ENCODE data around the gene TMEM82.

Gene TMEM82

DNA sequence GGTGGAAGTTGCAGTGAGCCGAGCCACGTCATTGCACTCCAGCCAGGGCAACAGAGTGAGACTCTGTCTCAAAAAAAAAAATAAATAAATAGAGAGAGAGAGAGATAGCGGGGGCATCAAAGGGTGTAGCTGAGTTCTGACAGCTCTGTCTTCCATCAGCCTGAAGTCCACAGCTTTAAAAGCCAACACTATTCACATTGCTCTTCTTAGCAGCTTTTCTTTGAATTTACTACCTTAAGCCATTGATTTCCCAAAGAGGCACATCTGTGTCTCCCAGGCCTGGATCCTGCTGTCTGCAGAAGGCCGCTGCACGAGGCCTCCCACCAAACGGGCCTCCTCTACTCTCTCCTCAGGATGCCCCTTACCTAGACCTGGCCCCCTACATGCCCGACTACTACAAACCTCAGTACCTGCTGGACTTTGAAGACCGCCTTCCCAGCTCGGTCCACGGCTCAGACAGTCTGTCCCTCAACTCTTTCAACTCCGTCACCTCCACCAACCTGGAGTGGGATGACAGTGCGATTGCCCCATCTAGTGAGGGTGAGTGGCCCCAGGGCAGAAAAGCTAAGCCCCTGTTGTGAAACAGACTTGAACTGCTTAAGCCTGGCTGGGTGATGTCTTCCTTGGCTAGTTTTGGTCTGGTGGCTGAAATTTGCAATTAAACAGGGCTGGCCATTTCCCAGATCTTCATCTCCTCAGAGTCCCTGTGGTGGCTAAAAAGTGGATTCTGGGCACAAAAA, 22.7 kb upstream of the TMEM82 start:
- Histone ChIP-seq H3K9me3 (ENCODE audit: control insufficient read depth in 2 of 2, low read length in 2 of 2) (no peaks in the 10 kb centered on the region), H3K36me3 (ENCODE audit: control insufficient read depth in 2 of 2, insufficient read depth in 2 of 2, low read length in 2 of 2) (peaks cover 45 to 49% of the 10 kb centered on the region in 2 donors), H3K27ac (ENCODE audit: low read depth in 2 of 2, low read length in 2 of 2) (no peak overlapping the region), H3K27me3 (ENCODE audit: control insufficient read depth in 2 of 2, insufficient read depth in 2 of 2, low read length in 2 of 2) (no peaks in the 10 kb centered on the region), H3K9ac (ENCODE audit: low read depth in 1 of 2, low read length in 2 of 2) (no peak overlapping the region), H3K4me3 (ENCODE audit: low read length in 2 of 2) (no peak overlapping the region), H3K4me1 (ENCODE audit: control insufficient read depth in 2 of 2, insufficient read depth in 2 of 2, low read length in 2 of 2) (peaks cover 0 to 3% of the 10 kb centered on the region in 2 donors)

DNA sequence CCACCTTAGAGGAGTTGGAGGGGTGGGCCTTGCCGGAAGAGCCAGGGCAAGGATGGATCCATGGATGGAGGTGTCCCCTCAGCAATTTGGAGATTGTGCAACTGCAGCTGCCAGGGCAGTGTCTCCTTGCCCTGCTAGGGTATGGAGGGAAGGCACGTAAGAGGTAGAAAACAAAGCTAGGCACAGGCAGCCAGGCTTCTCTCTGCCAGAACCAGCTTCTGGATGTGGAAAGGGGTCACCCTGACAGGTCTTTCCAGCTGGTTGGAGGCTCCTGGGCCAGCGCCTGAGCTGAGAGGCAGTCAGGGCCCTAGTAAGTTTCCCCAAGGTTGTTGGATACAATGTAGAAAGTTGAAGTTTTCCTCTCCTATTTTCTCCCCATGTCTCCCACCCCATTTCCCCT, 21.4 kb upstream of the TMEM82 start:
- Histone ChIP-seq H3K27me3 (ENCODE audit: control insufficient read depth in 2 of 2, insufficient read depth in 2 of 2, low read length in 2 of 2) (no peaks in the 10 kb centered on the region), H3K36me3 (ENCODE audit: control insufficient read depth in 2 of 2, insufficient read depth in 2 of 2, low read length in 2 of 2) (peaks cover 53 to 57% of the 10 kb centered on the region in 2 donors), H3K27ac (ENCODE audit: low read depth in 2 of 2, low read length in 2 of 2) (no peak overlapping the region), H3K9me3 (ENCODE audit: control insufficient read depth in 2 of 2, low read length in 2 of 2) (no peaks in the 10 kb centered on the region), H3K9ac (ENCODE audit: low read depth in 1 of 2, low read length in 2 of 2) (no peak overlapping the region), H3K4me3 (ENCODE audit: low read length in 2 of 2) (no peak overlapping the region), H3K4me1 (ENCODE audit: control insufficient read depth in 2 of 2, insufficient read depth in 2 of 2, low read length in 2 of 2) (no peaks in the 10 kb centered on the region)

GRCh38 chr1:15722411-15722810, 19.9 kb upstream of the TMEM82 start:
- Histone ChIP-seq H3K9me3 (ENCODE audit: control insufficient read depth in 2 of 2, low read length in 2 of 2) (no peaks in the 10 kb centered on the region), H3K4me1 (ENCODE audit: control insufficient read depth in 2 of 2, insufficient read depth in 2 of 2, low read length in 2 of 2) (no peaks in the 10 kb centered on the region), H3K36me3 (ENCODE audit: control insufficient read depth in 2 of 2, insufficient read depth in 2 of 2, low read length in 2 of 2) (peaks cover 56 to 59% of the 10 kb centered on the region in 2 donors), H3K27ac (ENCODE audit: low read depth in 2 of 2, low read length in 2 of 2) (no peak overlapping the region), H3K4me3 (ENCODE audit: low read length in 2 of 2) (no peak overlapping the region), H3K9ac (ENCODE audit: low read depth in 1 of 2, low read length in 2 of 2) (no peak overlapping the region), H3K27me3 (ENCODE audit: control insufficient read depth in 2 of 2, insufficient read depth in 2 of 2, low read length in 2 of 2) (no peaks in the 10 kb centered on the region)

GRCh38 chr1:15722836-15723532, 19.3 kb upstream of the TMEM82 start:
- Histone ChIP-seq H3K9ac (ENCODE audit: low read depth in 1 of 2, low read length in 2 of 2) (no peak overlapping the region), H3K36me3 (ENCODE audit: control insufficient read depth in 2 of 2, insufficient read depth in 2 of 2, low read length in 2 of 2) (peaks cover 56 to 59% of the 10 kb centered on the region in 2 donors), H3K9me3 (ENCODE audit: control insufficient read depth in 2 of 2, low read length in 2 of 2) (no peaks in the 10 kb centered on the region), H3K4me1 (ENCODE audit: control insufficient read depth in 2 of 2, insufficient read depth in 2 of 2, low read length in 2 of 2) (no peaks in the 10 kb centered on the region), H3K27me3 (ENCODE audit: control insufficient read depth in 2 of 2, insufficient read depth in 2 of 2, low read length in 2 of 2) (no peaks in the 10 kb centered on the region), H3K27ac (ENCODE audit: low read depth in 2 of 2, low read length in 2 of 2) (no peak overlapping the region), H3K4me3 (ENCODE audit: low read length in 2 of 2) (no peak overlapping the region)

DNA sequence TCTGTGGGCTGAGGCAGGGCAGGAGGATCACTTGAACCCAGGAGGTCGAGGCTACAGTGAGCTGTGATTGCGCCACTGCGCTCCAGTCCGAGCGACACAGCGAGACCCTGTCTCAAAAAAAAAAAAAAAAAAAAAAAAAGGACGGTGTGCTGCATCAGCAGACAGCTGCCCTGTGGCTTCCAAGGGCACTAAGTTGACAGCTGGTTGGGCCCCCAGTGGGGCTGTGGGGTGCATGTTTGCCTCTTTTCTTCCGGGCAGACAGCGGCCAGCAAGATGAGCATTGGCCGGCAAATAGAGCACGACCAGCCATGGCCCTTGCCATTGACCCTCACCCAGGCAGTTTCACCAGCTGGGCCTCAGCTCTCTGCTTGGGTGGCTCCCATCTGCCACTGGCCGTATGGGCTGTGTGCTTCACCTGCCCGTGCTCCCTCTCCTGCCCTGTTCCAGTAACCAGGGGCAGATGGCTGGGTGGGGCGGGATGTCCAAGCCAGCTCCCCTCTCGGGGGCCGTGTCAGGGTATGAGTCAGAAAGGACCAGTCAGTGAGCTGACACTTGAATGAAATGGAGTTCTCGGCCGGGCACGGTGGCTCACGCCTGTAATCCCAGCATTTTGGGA, 18.6 kb upstream of the TMEM82 start:
- Histone ChIP-seq H3K4me3 (ENCODE audit: low read length in 2 of 2) (no peak overlapping the region), H3K36me3 (ENCODE audit: control insufficient read depth in 2 of 2, insufficient read depth in 2 of 2, low read length in 2 of 2) (peaks cover 59 to 60% of the 10 kb centered on the region in 2 donors), H3K4me1 (ENCODE audit: control insufficient read depth in 2 of 2, insufficient read depth in 2 of 2, low read length in 2 of 2) (no peaks in the 10 kb centered on the region), H3K27me3 (ENCODE audit: control insufficient read depth in 2 of 2, insufficient read depth in 2 of 2, low read length in 2 of 2) (no peaks in the 10 kb centered on the region), H3K9ac (ENCODE audit: low read depth in 1 of 2, low read length in 2 of 2) (no peak overlapping the region), H3K9me3 (ENCODE audit: control insufficient read depth in 2 of 2, low read length in 2 of 2) (no peaks in the 10 kb centered on the region), H3K27ac (ENCODE audit: low read depth in 2 of 2, low read length in 2 of 2) (no peak overlapping the region)

- Histone ChIP-seq H3K9ac (ENCODE audit: low read depth in 1 of 2, low read length in 2 of 2) (no peak overlapping the region), H3K4me3 (ENCODE audit: low read length in 2 of 2) (no peak overlapping the region), H3K36me3 (ENCODE audit: control insufficient read depth in 2 of 2, insufficient read depth in 2 of 2, low read length in 2 of 2) (peaks cover 60 to 62% of the 10 kb centered on the region in 2 donors), H3K4me1 (ENCODE audit: control insufficient read depth in 2 of 2, insufficient read depth in 2 of 2, low read length in 2 of 2) (no peaks in the 10 kb centered on the region), H3K27me3 (ENCODE audit: control insufficient read depth in 2 of 2, insufficient read depth in 2 of 2, low read length in 2 of 2) (no peaks in the 10 kb centered on the region), H3K9me3 (ENCODE audit: control insufficient read depth in 2 of 2, low read length in 2 of 2) (no peaks in the 10 kb centered on the region), H3K27ac (ENCODE audit: low read depth in 2 of 2, low read length in 2 of 2) (no peak overlapping the region)
Measured at GRCh38 chr1:15724949-15725880, 17.1 kb upstream of the TMEM82 start.

DNA sequence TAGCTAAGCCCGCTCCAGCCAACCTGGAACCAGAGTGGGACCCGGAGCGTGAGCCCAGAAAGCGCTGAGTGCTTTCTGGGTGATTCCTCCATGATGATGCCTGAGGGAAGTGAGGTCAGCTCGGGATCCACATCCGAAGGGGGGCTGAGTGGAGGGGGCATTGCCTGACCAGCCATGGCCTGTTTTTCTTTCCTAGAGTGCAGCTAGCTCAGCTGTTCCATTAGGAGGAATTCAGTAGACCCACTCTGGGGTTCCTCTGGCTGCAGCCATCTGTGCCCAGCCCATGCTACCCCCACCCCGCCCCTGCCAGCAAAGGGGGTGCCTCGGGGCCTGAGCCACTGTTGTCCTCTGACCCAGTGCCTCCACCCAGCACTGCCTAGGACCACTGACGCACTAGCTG, 15.8 kb upstream of the TMEM82 start:
- no peaks in the 10 kb centered on the region for H3K9me3 ChIP-seq (ENCODE audit: control insufficient read depth in 2 of 2, low read length in 2 of 2)
- no peak overlapping the region for H3K27ac ChIP-seq (ENCODE audit: low read depth in 2 of 2, low read length in 2 of 2)
- no peaks in the 10 kb centered on the region for H3K4me1 ChIP-seq (ENCODE audit: control insufficient read depth in 2 of 2, insufficient read depth in 2 of 2, low read length in 2 of 2)
- no peak overlapping the region for H3K9ac ChIP-seq (ENCODE audit: low read depth in 1 of 2, low read length in 2 of 2)
- no peaks in the 10 kb centered on the region for H3K27me3 ChIP-seq (ENCODE audit: control insufficient read depth in 2 of 2, insufficient read depth in 2 of 2, low read length in 2 of 2)
- H3K36me3 ChIP-seq (ENCODE audit: control insufficient read depth in 2 of 2, insufficient read depth in 2 of 2, low read length in 2 of 2) = peaks cover 61 to 68% of the 10 kb centered on the region in 2 donors
- H3K4me3 ChIP-seq (ENCODE audit: low read length in 2 of 2) = no peak overlapping the region

DNA sequence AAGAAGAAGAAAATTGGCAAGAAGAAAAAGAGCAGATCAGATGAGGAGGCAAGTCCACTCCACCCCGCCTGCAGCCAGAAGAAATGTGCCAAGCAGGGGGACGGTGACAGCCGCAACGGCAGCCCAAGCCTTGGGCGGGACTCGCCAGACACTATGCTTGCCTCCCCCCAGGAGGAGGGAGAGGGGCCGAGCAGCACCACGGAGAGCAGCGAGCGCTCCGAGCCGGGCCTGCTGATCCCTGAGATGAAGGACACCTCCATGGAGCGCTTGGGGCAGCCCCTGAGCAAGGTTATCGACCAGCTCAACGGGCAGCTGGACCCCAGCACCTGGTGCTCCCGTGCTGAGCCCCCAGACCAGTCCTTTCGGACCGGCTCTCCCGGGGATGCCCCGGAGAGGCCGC, 15.3 kb upstream of the TMEM82 start:
- Histone ChIP-seq H3K4me1 (ENCODE audit: control insufficient read depth in 2 of 2, insufficient read depth in 2 of 2, low read length in 2 of 2) (no peaks in the 10 kb centered on the region), H3K36me3 (ENCODE audit: control insufficient read depth in 2 of 2, insufficient read depth in 2 of 2, low read length in 2 of 2) (peaks cover 62 to 73% of the 10 kb centered on the region in 2 donors), H3K9ac (ENCODE audit: low read depth in 1 of 2, low read length in 2 of 2) (no peak overlapping the region), H3K27me3 (ENCODE audit: control insufficient read depth in 2 of 2, insufficient read depth in 2 of 2, low read length in 2 of 2) (no peaks in the 10 kb centered on the region), H3K4me3 (ENCODE audit: low read length in 2 of 2) (no peak overlapping the region), H3K9me3 (ENCODE audit: control insufficient read depth in 2 of 2, low read length in 2 of 2) (no peaks in the 10 kb centered on the region), H3K27ac (ENCODE audit: low read depth in 2 of 2, low read length in 2 of 2) (no peak overlapping the region)

DNA sequence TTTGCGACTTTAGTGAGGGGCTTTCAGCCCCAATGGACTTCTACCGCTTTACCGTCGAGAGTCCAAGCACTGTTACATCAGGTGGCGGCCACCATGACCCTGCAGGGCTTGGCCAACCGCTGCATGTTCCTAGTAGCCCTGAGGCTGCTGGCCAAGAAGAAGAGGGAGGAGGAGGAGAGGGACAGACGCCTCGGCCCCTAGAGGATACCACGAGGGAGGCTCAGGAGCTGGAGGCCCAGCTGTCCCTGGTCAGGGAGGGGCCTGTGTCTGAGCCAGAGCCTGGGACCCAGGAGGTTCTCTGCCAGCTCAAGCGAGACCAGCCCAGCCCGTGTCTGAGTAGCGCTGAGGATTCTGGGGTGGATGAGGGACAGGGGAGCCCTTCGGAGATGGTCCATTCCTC, 14.9 kb upstream of the TMEM82 start:
- Histone ChIP-seq H3K9me3 (ENCODE audit: control insufficient read depth in 2 of 2, low read length in 2 of 2) (no peaks in the 10 kb centered on the region), H3K4me3 (ENCODE audit: low read length in 2 of 2) (no peak overlapping the region), H3K4me1 (ENCODE audit: control insufficient read depth in 2 of 2, insufficient read depth in 2 of 2, low read length in 2 of 2) (no peaks in the 10 kb centered on the region), H3K27me3 (ENCODE audit: control insufficient read depth in 2 of 2, insufficient read depth in 2 of 2, low read length in 2 of 2) (no peaks in the 10 kb centered on the region), H3K36me3 (ENCODE audit: control insufficient read depth in 2 of 2, insufficient read depth in 2 of 2, low read length in 2 of 2) (peaks cover 65 to 75% of the 10 kb centered on the region in 2 donors), H3K9ac (ENCODE audit: low read depth in 1 of 2, low read length in 2 of 2) (no peak overlapping the region), H3K27ac (ENCODE audit: low read depth in 2 of 2, low read length in 2 of 2) (no peak overlapping the region)

All from mucosa of rectum (tissue), 2 donors.